Cardiac muscle cell (in vitro differentiated cells and primary cell): ENCODE data around the gene TSSK3. TPM values are rescaled to one million over a fixed set of nuclear protein-coding genes. Genes with fewer than 3 reads are reported as not detected.

Experiments used
- DNase-seq, 2 donors: peaks; one replicate each; pipeline versions ENCODE4 v3.0.0 to v3.0.0-alpha.2; 2010 to 2017; ENCODE audit warnings: low read depth in 1 of 2, low spot score in 1 of 2
- H3K27ac ChIP-seq: fragments of 200-600 bp; sonication (generic); 2 replicates; pipeline ENCODE4 v1.5.1; 2016
- H3K27me3 ChIP-seq: fragments of 200-600 bp; sonication (generic); 2 replicates; pipeline ENCODE4 v1.6.0; 2016; ENCODE audit warnings: control low read depth
- H3K36me3 ChIP-seq: fragments of 200-600 bp; sonication (generic); 2 replicates; pipeline ENCODE4 v1.5.1; 2016; ENCODE audit warnings: control low read depth
- H3K4me1 ChIP-seq: fragments of 200-600 bp; sonication (generic); 2 replicates; pipeline ENCODE4 v1.8.1; 2017; ENCODE audit warnings: low read depth, mild to moderate bottlenecking, mixed run types
- H3K4me3 ChIP-seq: fragments of 200-600 bp; sonication (generic); 2 replicates; pipeline ENCODE4 v1.5.1; 2016; ENCODE audit warnings: mild to moderate bottlenecking
- H3K9me3 ChIP-seq: fragments of 200-600 bp; sonication (generic); 2 replicates; pipeline ENCODE4 v1.5.1; 2017; ENCODE audit warnings: low read depth, mild to moderate bottlenecking, control low read depth
- CTCF ChIP-seq: IDR thresholded peaks from 2 replicates; pipeline ENCODE4 v1.5.1; 2012; ENCODE audit warnings: low read depth, mild to moderate bottlenecking, low read length
- polyA plus RNA-seq: library from polyadenylated mRNA; unstranded; fragments of >200 nt; fragmentation: Nextera tagmentation; extraction: Ambion mirVana; gene quantifications from 2 replicates; pipeline ENCODE4 v1.2.1, GENCODE V29; 2016
- total RNA-seq: library from RNA; depleted of rRNA; stranded (reverse); fragments of >200 nt; gene quantifications from 2 replicates; pipeline ENCODE4 v1.2.3, GENCODE V29; 2016

TSSK3 gene
- total and polyA plus RNA-seq, 2 experiments from 2014 or later, result 4.5 to 8.0 TPM

- Histone ChIP-seq H3K4me1 (peaks cover 2% of the 10 kb centered on the region), H3K27me3 (no peaks in the 10 kb centered on the region), H3K4me3 (no peak overlapping the region), H3K36me3 (no peaks in the 10 kb centered on the region), H3K9me3 (no peaks in the 10 kb centered on the region), H3K27ac (no peak overlapping the region)
- no peak for TF ChIP-seq CTCF
- DNase-seq, result no peak
Observed at GRCh38 chr1:32341186-32341757, 21.1 kb upstream of the TSSK3 start.

GRCh38 chr1:32341971-32342370 lies 20.4 kb upstream of the TSSK3 start:
- H3K4me3 ChIP-seq, result no peak overlapping the region
- no peaks in the 10 kb centered on the region for H3K36me3 ChIP-seq
- TF ChIP-seq CTCF, result no peak
- H3K9me3 ChIP-seq, result no peaks in the 10 kb centered on the region
- no peak overlapping the region for H3K27ac ChIP-seq
- DNase-seq, result no peak
- H3K4me1 ChIP-seq, result peaks cover 2% of the 10 kb centered on the region
- no peaks in the 10 kb centered on the region for H3K27me3 ChIP-seq

GRCh38 chr1:32342704-32343103 lies 19.6 kb upstream of the TSSK3 start:
- no peak for TF ChIP-seq CTCF
- Histone ChIP-seq H3K27ac (no peak overlapping the region), H3K36me3 (no peaks in the 10 kb centered on the region), H3K27me3 (no peaks in the 10 kb centered on the region), H3K4me3 (no peak overlapping the region), H3K9me3 (no peaks in the 10 kb centered on the region), H3K4me1 (peaks cover 2% of the 10 kb centered on the region)
- no peak for DNase-seq

- peak overlapping the region; percentile 55 for H3K27ac ChIP-seq
- DNase-seq, result peak; percentile 33 to 86
- TF ChIP-seq CTCF, result no peak
- peaks cover 2% of the 10 kb centered on the region for H3K4me1 ChIP-seq
- no peaks in the 10 kb centered on the region for H3K36me3 ChIP-seq
- no peaks in the 10 kb centered on the region for H3K27me3 ChIP-seq
- H3K4me3 ChIP-seq, result no peak overlapping the region
- H3K9me3 ChIP-seq, result no peaks in the 10 kb centered on the region
Observed at GRCh38 chr1:32345289-32345827, 17.0 kb upstream of the TSSK3 start.

- Histone ChIP-seq H3K9me3 (no peaks in the 10 kb centered on the region), H3K27ac (no peak overlapping the region), H3K4me1 (peaks cover 2% of the 10 kb centered on the region), H3K27me3 (no peaks in the 10 kb centered on the region), H3K36me3 (no peaks in the 10 kb centered on the region), H3K4me3 (no peak overlapping the region)
- TF ChIP-seq CTCF, result no peak
- DNase-seq, result no peak
Observed at GRCh38 chr1:32346532-32347157, 15.7 kb upstream of the TSSK3 start.
